Measurements from ENCODE around the gene ACSL3. TPM values are rescaled to one million over a fixed set of nuclear protein-coding genes. Genes with fewer than 3 reads are reported as not detected.

The ACSL3 gene
- total RNA-seq, 1 experiment from 2014 or later = 236 TPM

- intact Hi-C loops (cut with micrococcal nuclease) = no loop called here
- H3K9me3 ChIP-seq (ENCODE audit: low read length) = no peaks in the 10 kb centered on the region
- no peaks in the 10 kb centered on the region for H3F3A ChIP-seq (ENCODE audit: low read length, unreplicated experiment)
- TF ChIP-seq EZH2phosphoT487 (IDR thresholded peaks at IDR 0.05; ENCODE audit: borderline replicate concordance, low read length) = no peak
- TF ChIP-seq EZH2 (IDR thresholded peaks at IDR 0.05; ENCODE audit: low read length, unreplicated experiment) = no peak
- TF ChIP-seq CTCF (conservative IDR thresholded peaks at IDR 0.05; ENCODE audit: low read depth, low read length) = no peak
- H3K27me3 ChIP-seq (ENCODE audit: low read length) = no peaks in the 10 kb centered on the region
- H3K4me1 ChIP-seq (ENCODE audit: insufficient read depth, low read length) = peaks cover 16% of the 10 kb centered on the region
- ChIA-PET CTCF (no interaction called here), POLR2A (ENCODE audit: unreplicated experiment) (no interaction called here)
- H3K9me2 ChIP-seq (replicated peaks; ENCODE audit: low read length) = no peaks in the 10 kb centered on the region
- no peak overlapping the region for H2AFZ ChIP-seq (ENCODE audit: low read length)
- ATAC-seq = no peak
- DNase-seq = no peak
- BruUV-seq (replicated peaks) = no TSS peak
- H3K4me3 ChIP-seq (ENCODE audit: low read length) = no peak overlapping the region
- H3K9ac ChIP-seq (ENCODE audit: low read length) = no peak overlapping the region
- H3K4me2 ChIP-seq (ENCODE audit: low read length) = no peak overlapping the region
- peaks cover 30% of the 10 kb centered on the region for H3K36me3 ChIP-seq (ENCODE audit: low read depth, low read length)
- no peak overlapping the region for H3K27ac ChIP-seq (ENCODE audit: low read length)
- H4K20me1 ChIP-seq (ENCODE audit: low read length) = peaks cover 80% of the 10 kb centered on the region
- H3K79me2 ChIP-seq (ENCODE audit: low read length) = peaks cover 84% of the 10 kb centered on the region
Observed at GRCh38 chr2:222891890-222892289, 31.1 kb downstream of the ACSL3 start.

- Histone ChIP-seq H3K9me3 (ENCODE audit: low read length) (no peaks in the 10 kb centered on the region), H3F3A (ENCODE audit: low read length, unreplicated experiment) (no peaks in the 10 kb centered on the region), H3K4me1 (ENCODE audit: insufficient read depth, low read length) (peaks cover 12% of the 10 kb centered on the region), H3K36me3 (ENCODE audit: low read depth, low read length) (peaks cover 30% of the 10 kb centered on the region), H3K9ac (ENCODE audit: low read length) (no peak overlapping the region), H3K79me2 (ENCODE audit: low read length) (peaks cover 80% of the 10 kb centered on the region), H3K4me3 (ENCODE audit: low read length) (no peak overlapping the region), H4K20me1 (ENCODE audit: low read length) (peaks cover 76% of the 10 kb centered on the region), H3K9me2 (replicated peaks; ENCODE audit: low read length) (no peaks in the 10 kb centered on the region), H3K4me2 (ENCODE audit: low read length) (no peak overlapping the region), H2AFZ (ENCODE audit: low read length) (no peak overlapping the region), H3K27me3 (ENCODE audit: low read length) (no peaks in the 10 kb centered on the region), H3K27ac (ENCODE audit: low read length) (no peak overlapping the region)
- no TSS peak for BruUV-seq (replicated peaks)
- intact Hi-C loops (cut with micrococcal nuclease) = no loop called here
- TF ChIP-seq EZH2 (IDR thresholded peaks at IDR 0.05; ENCODE audit: low read length, unreplicated experiment) = no peak
- TF ChIP-seq EZH2phosphoT487 (IDR thresholded peaks at IDR 0.05; ENCODE audit: borderline replicate concordance, low read length) = no peak
- no peak for TF ChIP-seq CTCF (conservative IDR thresholded peaks at IDR 0.05; ENCODE audit: low read depth, low read length)
- POLR2A ChIA-PET (ENCODE audit: unreplicated experiment) = no interaction called here
- CTCF ChIA-PET = no interaction called here
- ATAC-seq (no peak), DNase-seq (no peak)
Observed at GRCh38 chr2:222892321-222892720, 31.5 kb downstream of the ACSL3 start.

DNA sequence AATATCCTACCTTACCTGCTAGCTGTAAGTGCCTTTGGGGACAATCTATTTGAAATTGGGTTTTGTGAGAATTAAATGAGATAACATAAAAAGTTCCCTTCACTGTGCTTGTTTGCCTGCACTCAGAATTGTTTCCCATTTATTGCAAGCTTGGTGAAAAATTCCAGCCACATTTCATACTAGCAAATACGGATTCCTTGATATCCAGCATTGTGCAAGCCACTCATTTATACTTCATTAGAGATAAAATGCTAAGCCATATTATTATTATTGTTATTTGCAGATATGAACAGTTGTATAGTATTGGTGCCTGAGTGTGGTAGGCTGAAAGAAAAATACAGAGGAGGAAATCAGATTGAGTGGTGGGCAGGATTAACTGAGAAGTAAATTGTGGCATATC is 31.9 kb downstream of the ACSL3 start:
- no peaks in the 10 kb centered on the region for H3K9me3 ChIP-seq (ENCODE audit: low read length)
- H3K27me3 ChIP-seq (ENCODE audit: low read length) = no peaks in the 10 kb centered on the region
- no peak overlapping the region for H3K4me3 ChIP-seq (ENCODE audit: low read length)
- DNase-seq (no peak), ATAC-seq (no peak)
- H3K9ac ChIP-seq (ENCODE audit: low read length) = no peak overlapping the region
- H3K27ac ChIP-seq (ENCODE audit: low read length) = no peak overlapping the region
- intact Hi-C loops (cut with micrococcal nuclease) = no loop called here
- BruUV-seq (replicated peaks) = no TSS peak
- TF ChIP-seq CTCF (conservative IDR thresholded peaks at IDR 0.05; ENCODE audit: low read depth, low read length) (no peak), EZH2phosphoT487 (IDR thresholded peaks at IDR 0.05; ENCODE audit: borderline replicate concordance, low read length) (no peak), EZH2 (IDR thresholded peaks at IDR 0.05; ENCODE audit: low read length, unreplicated experiment) (no peak)
- peaks cover 72% of the 10 kb centered on the region for H4K20me1 ChIP-seq (ENCODE audit: low read length)
- H3K79me2 ChIP-seq (ENCODE audit: low read length) = peaks cover 77% of the 10 kb centered on the region
- H3K9me2 ChIP-seq (replicated peaks; ENCODE audit: low read length) = no peaks in the 10 kb centered on the region
- H3K36me3 ChIP-seq (ENCODE audit: low read depth, low read length) = peaks cover 30% of the 10 kb centered on the region
- H2AFZ ChIP-seq (ENCODE audit: low read length) = no peak overlapping the region
- CTCF ChIA-PET = no interaction called here
- POLR2A ChIA-PET (ENCODE audit: unreplicated experiment) = no interaction called here
- H3K4me2 ChIP-seq (ENCODE audit: low read length) = no peak overlapping the region
- H3F3A ChIP-seq (ENCODE audit: low read length, unreplicated experiment) = no peaks in the 10 kb centered on the region
- H3K4me1 ChIP-seq (ENCODE audit: insufficient read depth, low read length) = peaks cover 11% of the 10 kb centered on the region; the same call in 1 of the 2 replicates
